GM21576 (cell line): ENCODE results near the gene TCF4.
A peak's percentile ranks its signal among the peaks of the same experiment; 100 is the strongest.

Experiments
- ATAC-seq: cut with Tn5 transposase; IDR thresholded peaks from one replicate; pipeline ENCODE4 v1.9.1; 2021; ENCODE audit warnings: mild to moderate bottlenecking, moderate library complexity; ENCODE audit not compliant: unreplicated experiment

The TCF4 gene

GRCh38 chr18:55547705-55548056 is 40.3 kb downstream of the TCF4 start:
- no peak for ATAC-seq

- no peak for ATAC-seq
These were observed 40.9 kb downstream of the TCF4 start for GRCh38 chr18:55546851-55547704.

- ATAC-seq: no peak
These were observed 44.0 kb downstream of the TCF4 start for GRCh38 chr18:55544014-55544413.

- no peak for ATAC-seq
These were observed 44.8 kb downstream of the TCF4 start for GRCh38 chr18:55543130-55543704.

- ATAC-seq: no peak
These were observed 46.4 kb downstream of the TCF4 start for GRCh38 chr18:55541571-55541970.

GRCh38 chr18:55539240-55539639 is 48.8 kb downstream of the TCF4 start:
- ATAC-seq: no peak

- no peak for ATAC-seq
These were observed 53.0 kb downstream of the TCF4 start for GRCh38 chr18:55534996-55535395.

GRCh38 chr18:55534547-55534946 is 53.4 kb downstream of the TCF4 start:
- ATAC-seq: peak; percentile 53

- ATAC-seq: no peak
These were observed 57.8 kb downstream of the TCF4 start for GRCh38 chr18:55530166-55530565.

- no peak for ATAC-seq
These were observed 58.4 kb downstream of the TCF4 start for GRCh38 chr18:55529581-55529980.

GRCh38 chr18:55525845-55526244 is 62.1 kb downstream of the TCF4 start:
- ATAC-seq: no peak

- no peak for ATAC-seq
These were observed 63.5 kb downstream of the TCF4 start for GRCh38 chr18:55524353-55525073.

- no peak for ATAC-seq
These were observed 65.0 kb downstream of the TCF4 start for GRCh38 chr18:55523001-55523400.

GRCh38 chr18:55522011-55522410 is 66.0 kb downstream of the TCF4 start:
- ATAC-seq: no peak

- ATAC-seq: no peak
These were observed 70.9 kb downstream of the TCF4 start for GRCh38 chr18:55517055-55517454.

GRCh38 chr18:55515941-55516710 is 71.9 kb downstream of the TCF4 start:
- no peak for ATAC-seq

GRCh38 chr18:55515214-55515613 is 72.8 kb downstream of the TCF4 start:
- ATAC-seq: no peak

- no peak for ATAC-seq
These were observed 74.8 kb downstream of the TCF4 start for GRCh38 chr18:55513161-55513560.

GRCh38 chr18:55511277-55511676 is 76.7 kb downstream of the TCF4 start:
- ATAC-seq: no peak

GRCh38 chr18:55510809-55511208 is 77.2 kb downstream of the TCF4 start:
- ATAC-seq: no peak

- peak; percentile 91 for ATAC-seq
These were observed 78.2 kb downstream of the TCF4 start for GRCh38 chr18:55509631-55510324.
